Stimulated activated CD4-positive, alpha-beta T cell treated with anti-CD3 and anti-CD28 coated beads, Interleukin-1b, Interleukin-23, amount 100 ng/mL, for 1 hour (primary cell): ENCODE results near the gene ZFYVE21.

Experiments used
- DNase-seq, 2 donors: peaks; one replicate each; pipeline ENCODE4 v3.0.0-alpha.2; 2020; ENCODE audit warnings: low read depth in 2 of 2

ZFYVE21 gene

GRCh38 chr14:103692159-103692558 lies 23.5 kb upstream of the ZFYVE21 start:
- DNase-seq, result no peak

GRCh38 chr14:103692871-103693270 lies 22.7 kb upstream of the ZFYVE21 start:
- DNase-seq, result no peak

- no peak for DNase-seq
These were observed 22.1 kb upstream of the ZFYVE21 start for GRCh38 chr14:103693515-103693914.

- DNase-seq, result no peak
These were observed 21.0 kb upstream of the ZFYVE21 start for GRCh38 chr14:103694572-103695026.

GRCh38 chr14:103695296-103696069 lies 20.1 kb upstream of the ZFYVE21 start:
- DNase-seq, result no peak

GRCh38 chr14:103696070-103696402 lies 19.6 kb upstream of the ZFYVE21 start:
- no peak for DNase-seq

- no peak for DNase-seq
These were observed 19.0 kb upstream of the ZFYVE21 start for GRCh38 chr14:103696466-103697071.

GRCh38 chr14:103697206-103697602 lies 18.4 kb upstream of the ZFYVE21 start:
- no peak for DNase-seq

- no peak for DNase-seq
These were observed 17.8 kb upstream of the ZFYVE21 start for GRCh38 chr14:103697603-103698379.

- DNase-seq, result no peak
These were observed 17.0 kb upstream of the ZFYVE21 start for GRCh38 chr14:103698380-103699260.

GRCh38 chr14:103699261-103699661 lies 16.3 kb upstream of the ZFYVE21 start:
- no peak for DNase-seq

- no peak for DNase-seq
These were observed 15.5 kb upstream of the ZFYVE21 start for GRCh38 chr14:103699901-103700752.

- no peak for DNase-seq
These were observed 14.7 kb upstream of the ZFYVE21 start for GRCh38 chr14:103700753-103701490.

GRCh38 chr14:103702095-103702494 lies 13.5 kb upstream of the ZFYVE21 start:
- DNase-seq, result no peak

GRCh38 chr14:103702497-103703432 lies 12.8 kb upstream of the ZFYVE21 start:
- no peak for DNase-seq

GRCh38 chr14:103703433-103704385 lies 11.9 kb upstream of the ZFYVE21 start:
- no peak for DNase-seq

GRCh38 chr14:103704708-103705107 lies 10.9 kb upstream of the ZFYVE21 start:
- DNase-seq, result no peak

- no peak for DNase-seq
These were observed 10.5 kb upstream of the ZFYVE21 start for GRCh38 chr14:103705118-103705503.
